Measurements from ENCODE around the gene YY1.

Gene YY1

DNA sequence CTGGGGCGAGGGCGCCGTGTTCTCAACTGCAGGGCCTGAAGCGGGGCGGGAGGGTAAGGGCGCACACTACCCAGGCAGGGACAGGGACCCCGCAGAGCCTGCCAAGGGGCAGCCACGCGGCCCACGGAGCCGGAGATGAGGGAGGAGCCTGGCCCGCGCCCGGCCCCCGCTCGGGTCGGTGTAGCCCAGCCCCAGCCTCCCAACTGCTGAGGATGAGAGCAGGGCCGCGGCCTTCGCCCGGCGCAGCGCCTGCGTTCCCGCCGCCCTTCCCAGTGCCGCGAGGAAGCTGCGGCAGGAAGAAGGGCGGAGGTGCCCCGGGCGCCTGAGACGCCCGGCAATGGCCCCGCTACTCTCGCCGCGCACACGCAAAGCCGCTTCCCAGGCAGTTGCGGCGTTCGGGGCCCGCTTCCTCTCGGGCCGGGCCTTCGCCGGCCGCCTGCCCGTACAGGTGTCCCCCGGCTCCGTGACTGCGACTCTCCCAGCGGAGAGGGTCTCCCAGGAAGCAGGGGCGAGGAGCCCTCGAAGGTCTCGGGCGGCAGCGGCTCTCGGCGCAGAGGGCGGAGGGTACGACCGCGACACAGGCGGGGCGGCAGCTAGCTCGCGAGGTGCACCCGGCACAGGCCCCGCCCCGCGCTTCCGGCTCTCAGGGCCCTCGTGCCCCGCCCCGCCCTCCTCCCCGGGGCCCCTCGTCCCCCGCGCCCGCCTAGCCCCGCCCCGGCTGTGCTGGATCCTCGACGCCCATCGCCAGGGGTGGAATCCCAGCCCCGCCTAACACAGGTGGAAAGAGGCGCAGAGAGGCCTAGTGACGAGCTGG lies 24.8 kb upstream of the YY1 start (continued):
- TF ChIP-seq ZNF768 (tag by site-specific recombination; IDR thresholded peaks at IDR 0.05) (no peak), ZNF423 (tag by site-specific recombination; IDR thresholded peaks at IDR 0.05) (peak; percentile 66; the same call in 1 of the 2 replicates), ZNF701 (tag by site-specific recombination; IDR thresholded peaks at IDR 0.05) (no peak), ZNF391 (tag by site-specific recombination; IDR thresholded peaks at IDR 0.05; ENCODE audit: borderline replicate concordance, low read depth) (0 out of 2 replicates have a peak, but pooled peaks have one; percentile 28), MEIS1 (CRISPR knock-in tag; IDR thresholded peaks at IDR 0.05; ENCODE audit: borderline replicate concordance) (no peak), ZNF266 (tag by site-specific recombination; IDR thresholded peaks at IDR 0.05; ENCODE audit: low read depth) (no peak), REPIN1 (tag by site-specific recombination; IDR thresholded peaks at IDR 0.05; ENCODE audit: low read depth) (no peak), SCRT1 (tag by site-specific recombination; IDR thresholded peaks at IDR 0.05; ENCODE audit: borderline replicate concordance) (no peak), ZNF600 (tag by site-specific recombination; IDR thresholded peaks at IDR 0.05) (peak; percentile 83; the same call in 1 of the 2 replicates), ZNF223 (tag by site-specific recombination; IDR thresholded peaks at IDR 0.05) (no peak; the same call in 1 of the 2 replicates), TRIM28 (IDR thresholded peaks at IDR 0.05; ENCODE audit: borderline replicate concordance, low read length) (no peak), ZNF394 (tag by site-specific recombination; IDR thresholded peaks at IDR 0.05; ENCODE audit: borderline replicate concordance) (peak; percentile 90), ZNF660 (tag by site-specific recombination; IDR thresholded peaks at IDR 0.05) (peak; percentile 61; the same call in 1 of the 2 replicates), HOXC10 (CRISPR knock-in tag; IDR thresholded peaks at IDR 0.05) (no peak), PRDM2 (tag by site-specific recombination; IDR thresholded peaks at IDR 0.05; ENCODE audit: borderline replicate concordance) (no peak), YY1 (tag by site-specific recombination; IDR thresholded peaks at IDR 0.05) (peak; percentile 67), ZNF596 (tag by site-specific recombination; IDR thresholded peaks at IDR 0.05) (no peak), ZNF530 (tag by site-specific recombination; IDR thresholded peaks at IDR 0.05; ENCODE audit: low read depth) (no peak), ATF2 (tag by site-specific recombination; IDR thresholded peaks at IDR 0.05; ENCODE audit: low read depth) (no peak), BCL6B (tag by site-specific recombination; IDR thresholded peaks at IDR 0.05) (no peak), ZNF426 (tag by site-specific recombination; IDR thresholded peaks at IDR 0.05) (no peak), HIC1 (tag by site-specific recombination; IDR thresholded peaks at IDR 0.05) (no peak; the same call in 1 of the 2 replicates), ZFP69B (tag by site-specific recombination; IDR thresholded peaks at IDR 0.05) (peak; percentile 37; the same call in 1 of the 2 replicates)
- TF ChIP-seq, protein P1, sequence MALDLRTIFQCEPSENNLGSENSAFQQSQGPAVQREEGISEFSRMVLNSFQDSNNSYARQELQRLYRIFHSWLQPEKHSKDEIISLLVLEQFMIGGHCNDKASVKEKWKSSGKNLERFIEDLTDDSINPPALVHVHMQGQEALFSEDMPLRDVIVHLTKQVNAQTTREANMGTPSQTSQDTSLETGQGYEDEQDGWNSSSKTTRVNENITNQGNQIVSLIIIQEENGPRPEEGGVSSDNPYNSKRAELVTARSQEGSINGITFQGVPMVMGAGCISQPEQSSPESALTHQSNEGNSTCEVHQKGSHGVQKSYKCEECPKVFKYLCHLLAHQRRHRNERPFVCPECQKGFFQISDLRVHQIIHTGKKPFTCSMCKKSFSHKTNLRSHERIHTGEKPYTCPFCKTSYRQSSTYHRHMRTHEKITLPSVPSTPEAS (tag by site-specific recombination; IDR thresholded peaks at IDR 0.05) = no peak
- TF ChIP-seq, protein P2, sequence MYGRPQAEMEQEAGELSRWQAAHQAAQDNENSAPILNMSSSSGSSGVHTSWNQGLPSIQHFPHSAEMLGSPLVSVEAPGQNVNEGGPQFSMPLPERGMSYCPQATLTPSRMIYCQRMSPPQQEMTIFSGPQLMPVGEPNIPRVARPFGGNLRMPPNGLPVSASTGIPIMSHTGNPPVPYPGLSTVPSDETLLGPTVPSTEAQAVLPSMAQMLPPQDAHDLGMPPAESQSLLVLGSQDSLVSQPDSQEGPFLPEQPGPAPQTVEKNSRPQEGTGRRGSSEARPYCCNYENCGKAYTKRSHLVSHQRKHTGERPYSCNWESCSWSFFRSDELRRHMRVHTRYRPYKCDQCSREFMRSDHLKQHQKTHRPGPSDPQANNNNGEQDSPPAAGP (tag by site-specific recombination; IDR thresholded peaks at IDR 0.05) = no peak; the same call in none of the 2 replicates

Measured in HEK293 (cell line).